Ovary (tissue), 9 donors: ENCODE results near the gene RBM33. TPM values are rescaled to one million over a fixed set of nuclear protein-coding genes. Genes with fewer than 3 reads are reported as not detected.

Source experiments
- DNase-seq, 5 donors: peaks; one replicate each; pipeline ENCODE4 v3.0.0-alpha.2; 2019 to 2020
- H3K27ac ChIP-seq, 2 donors: fragments of 200-600 bp; one replicate each; pipeline versions ENCODE4 v1.5.1 to v1.8.0; 2019 to 2022
- H3K27me3 ChIP-seq: fragments of 200-600 bp; one replicate; pipeline ENCODE4 v1.8.0; 2022
- H3K36me3 ChIP-seq: fragments of 200-600 bp; sonication (generic); one replicate; pipeline ENCODE4 v1.5.1; 2019
- H3K4me1 ChIP-seq: one replicate; pipeline ENCODE4 v1.8.1; 2013; ENCODE audit warnings: mild to moderate bottlenecking, moderate library complexity; ENCODE audit not compliant: insufficient read depth
- H3K4me3 ChIP-seq: fragments of 200-600 bp; sonication (generic); one replicate; pipeline ENCODE4 v1.5.1; 2017
- H3K9me3 ChIP-seq, 2 donors: fragments of 200-600 bp in 1 of 2; sonication (generic) in 1 of 2; one replicate each; pipeline versions ENCODE4 v1.5.1 to v1.8.1; 2013 to 2019; ENCODE audit warnings: mild to moderate bottlenecking in 1 of 2, moderate library complexity in 1 of 2
- EP300 ChIP-seq: sonication (generic); formaldehyde crosslinking; IDR thresholded peaks from one replicate; pipeline ENCODE4 v1.6.1; 2017; ENCODE audit warnings: antibody characterized with exemption
- POLR2A ChIP-seq: fragments of 450-650 bp; IDR thresholded peaks from one replicate; pipeline ENCODE4 v1.6.1; 2017; ENCODE audit warnings: antibody characterized with exemption, mild to moderate bottlenecking, moderate library complexity
- WGBS, 3 donors: extraction: QIAGEN DNeasy Blood & Tissue Kit in 1 of 3; methylation state at CpG; one replicate each; pipeline versions ENCODE4 v1.1.5 to v1.1.7; 2013 to 2017; 5-methylcytosine and 5-hydroxymethylcytosine counted together
- intact Hi-C, 4 donors: fragments of 100-400 bp; cut with DNase I; formaldehyde crosslinking; loops; one replicate each; pipeline versions ENCODE4 v1.11.0 to v1.15.1; 2022 to 2023
- polyA plus RNA-seq, 2 donors: library from polyadenylated mRNA; stranded (reverse); fragments of 200-250 nt in 1 of 2; fragments of 350-450 nt in 1 of 2; fragmentation: Illumina TruSeq in 1 of 2; extraction: RNeasy Lipid Tissue Mini Kit (QIAGEN cat#74804) in 1 of 2; gene quantifications; one replicate each; pipeline ENCODE4 v1.2.3, GENCODE V29; 2013 to 2014
- total RNA-seq, 7 donors: library from RNA; depleted of rRNA in 2 of 7; stranded (reverse); fragments of >200 nt in 2 of 7; fragmentation: NEBNext Ultra II Directional in 3 of 7; extraction: Animal tissue kit (Norgen Biotek cat#: 25700) in 3 of 7; gene quantifications; one replicate each; pipeline versions ENCODE4 v1.1.0 to v1.2.4, GENCODE V29; 2016 to 2023
- TF ChIP-seq, protein P1 (sequence below), 3 donors: fragments of 450-650 bp in 2 of 3; fragments of 200-600 bp in 1 of 3; IDR thresholded peaks; one replicate each; pipeline versions ENCODE4 v1.5.1 to v1.8.0; 2016 to 2022; ENCODE audit warnings: antibody characterized with exemption in 3 of 3, mild to moderate bottlenecking in 1 of 3
- donor health status: DM: no; HTN: no; CAD: no; lungs with moderate emphysema.
- donor health status: DM: no; HTN: no; CAD: no.
- donor health status: Bipolar disorder and iron deficiency.
- donor health status: DM: yes; HTN: yes; CAD: no.
- donor health status: DM: no; HTN: no; CAD: no.
- donor health status: DM: yes; HTN: yes; CAD: no.

Gene RBM33
- total and polyA plus RNA-seq, 9 donors: 19.8 to 62.0 (median 49.3) TPM

DNA sequence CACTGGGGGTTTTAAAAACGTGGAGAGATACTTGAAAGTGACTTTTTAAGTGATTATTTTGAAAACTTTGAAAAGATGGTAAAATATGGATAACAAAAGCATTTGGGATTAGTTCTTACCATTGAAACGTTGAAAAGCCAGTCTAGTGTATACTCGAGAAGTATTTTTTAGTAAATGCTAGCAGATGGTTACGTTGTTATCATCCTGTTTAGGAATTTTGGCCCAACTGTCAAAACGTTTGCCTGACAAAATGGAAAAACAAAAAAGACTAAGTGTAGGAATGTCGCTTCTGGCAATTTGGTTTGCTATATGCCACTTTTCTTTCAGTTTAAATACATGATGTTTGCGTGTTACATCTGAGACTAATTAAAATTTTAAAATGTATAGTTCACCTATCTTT lies 1.2 kb downstream of the RBM33 start:
- peaks cover 10% of the 10 kb centered on the region for H3K4me1 ChIP-seq
- 6 to 14% (median 7%) methylated on average over 7 of the region's 7 CpGs for WGBS, 3 donors
- TF ChIP-seq, protein P1, sequence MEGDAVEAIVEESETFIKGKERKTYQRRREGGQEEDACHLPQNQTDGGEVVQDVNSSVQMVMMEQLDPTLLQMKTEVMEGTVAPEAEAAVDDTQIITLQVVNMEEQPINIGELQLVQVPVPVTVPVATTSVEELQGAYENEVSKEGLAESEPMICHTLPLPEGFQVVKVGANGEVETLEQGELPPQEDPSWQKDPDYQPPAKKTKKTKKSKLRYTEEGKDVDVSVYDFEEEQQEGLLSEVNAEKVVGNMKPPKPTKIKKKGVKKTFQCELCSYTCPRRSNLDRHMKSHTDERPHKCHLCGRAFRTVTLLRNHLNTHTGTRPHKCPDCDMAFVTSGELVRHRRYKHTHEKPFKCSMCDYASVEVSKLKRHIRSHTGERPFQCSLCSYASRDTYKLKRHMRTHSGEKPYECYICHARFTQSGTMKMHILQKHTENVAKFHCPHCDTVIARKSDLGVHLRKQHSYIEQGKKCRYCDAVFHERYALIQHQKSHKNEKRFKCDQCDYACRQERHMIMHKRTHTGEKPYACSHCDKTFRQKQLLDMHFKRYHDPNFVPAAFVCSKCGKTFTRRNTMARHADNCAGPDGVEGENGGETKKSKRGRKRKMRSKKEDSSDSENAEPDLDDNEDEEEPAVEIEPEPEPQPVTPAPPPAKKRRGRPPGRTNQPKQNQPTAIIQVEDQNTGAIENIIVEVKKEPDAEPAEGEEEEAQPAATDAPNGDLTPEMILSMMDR (IDR thresholded peaks at IDR 0.05): no peak
- no peak for TF ChIP-seq POLR2A
- no peak for TF ChIP-seq EP300
- H3K27ac ChIP-seq: no peak overlapping the region
- no peak for DNase-seq
- H3K9me3 ChIP-seq: no peaks in the 10 kb centered on the region
- peak overlapping the region; percentile 85 for H3K4me3 ChIP-seq
- no peaks in the 10 kb centered on the region for H3K27me3 ChIP-seq
- H3K36me3 ChIP-seq: no peaks in the 10 kb centered on the region
- intact Hi-C loops: no loop called here

DNA sequence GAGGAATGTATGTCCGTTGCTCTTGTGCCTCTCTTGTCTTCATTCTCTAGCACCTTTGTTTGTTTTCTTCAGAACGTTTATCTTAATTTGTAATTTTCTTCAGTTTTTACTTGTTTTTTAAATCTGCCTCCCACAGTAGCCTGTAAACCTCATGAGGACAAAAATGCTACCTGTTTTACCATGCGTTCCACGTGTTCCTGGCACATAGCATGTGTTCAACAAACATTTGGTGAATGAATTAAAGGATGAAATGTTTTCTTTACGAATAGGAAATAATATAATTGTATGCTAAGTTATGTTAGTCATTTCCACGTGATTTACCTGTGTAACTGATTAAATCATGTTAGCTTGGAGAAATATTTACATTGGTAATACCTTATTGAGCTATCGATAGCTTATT lies 2.2 kb downstream of the RBM33 start:
- DNase-seq: no peak
- no peak for TF ChIP-seq EP300
- TF ChIP-seq, protein P1 (IDR thresholded peaks at IDR 0.05): no peak
- no peak for TF ChIP-seq POLR2A
- Histone ChIP-seq H3K9me3 (no peaks in the 10 kb centered on the region), H3K27ac (no peak overlapping the region), H3K27me3 (no peaks in the 10 kb centered on the region), H3K4me1 (peaks cover 12% of the 10 kb centered on the region), H3K4me3 (no peak overlapping the region), H3K36me3 (no peaks in the 10 kb centered on the region)
- intact Hi-C loops: no loop called here
- WGBS, 3 donors: 79 to 85% (median 83%) methylated on average over 7 of the region's 7 CpGs

DNA sequence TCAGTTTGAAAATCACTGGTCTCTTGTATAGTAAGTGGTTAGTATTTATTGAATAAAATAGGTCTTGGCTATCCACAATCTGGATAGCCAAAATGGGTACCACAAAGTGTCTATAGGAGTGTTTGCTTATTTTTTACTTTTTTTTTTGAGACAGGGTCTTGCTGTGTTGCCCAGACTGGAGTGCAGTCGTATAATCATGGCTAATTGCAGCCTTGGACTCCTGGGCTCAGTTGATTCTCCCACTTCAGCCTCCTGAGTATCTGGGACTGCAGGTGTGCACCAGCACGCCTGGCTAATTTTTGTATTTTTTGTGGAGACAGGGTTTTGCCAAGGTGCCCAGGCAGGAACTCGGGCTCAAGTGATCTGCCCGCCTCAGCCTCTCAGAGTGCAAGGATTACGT lies 2.8 kb downstream of the RBM33 start:
- intact Hi-C loops: no loop called here
- peaks cover 12% of the 10 kb centered on the region for H3K4me1 ChIP-seq
- no peak overlapping the region for H3K4me3 ChIP-seq
- WGBS, 3 donors: 74 to 90% (median 78%) methylated on average over 5 of the region's 5 CpGs
- no peak overlapping the region for H3K27ac ChIP-seq
- no peaks in the 10 kb centered on the region for H3K9me3 ChIP-seq
- no peak for DNase-seq
- TF ChIP-seq, protein P1 (IDR thresholded peaks at IDR 0.05): no peak
- TF ChIP-seq POLR2A: no peak
- TF ChIP-seq EP300: no peak
- no peaks in the 10 kb centered on the region for H3K36me3 ChIP-seq
- no peaks in the 10 kb centered on the region for H3K27me3 ChIP-seq

DNA sequence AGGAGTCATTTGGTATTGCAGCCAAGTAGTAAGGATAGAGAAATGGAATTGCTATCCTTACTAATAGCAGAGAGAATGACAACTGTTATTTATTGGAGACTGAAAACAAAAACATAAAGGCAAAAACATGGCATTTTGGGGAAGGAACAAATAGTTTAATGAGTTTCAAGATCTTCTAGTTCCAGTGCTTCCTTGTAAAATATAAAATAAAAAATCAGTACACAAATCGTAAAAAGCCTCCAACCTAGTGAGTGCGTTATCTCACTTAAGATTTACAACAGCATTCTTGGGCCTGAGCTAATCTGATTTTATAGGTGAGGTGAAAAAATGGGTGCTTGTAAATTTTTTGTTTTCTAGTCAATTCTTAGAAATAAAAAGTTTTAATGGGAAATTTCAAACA lies 3.3 kb downstream of the RBM33 start:
- H3K9me3 ChIP-seq: no peaks in the 10 kb centered on the region
- no peak overlapping the region for H3K27ac ChIP-seq
- DNase-seq: no peak
- 95 to 97% (median 97%) methylated on average over 2 of the region's 2 CpGs for WGBS, 3 donors
- H3K4me3 ChIP-seq: no peak overlapping the region
- H3K27me3 ChIP-seq: no peaks in the 10 kb centered on the region
- peaks cover 12% of the 10 kb centered on the region for H3K4me1 ChIP-seq
- TF ChIP-seq EP300 (no peak), POLR2A (no peak)
- TF ChIP-seq, protein P1 (IDR thresholded peaks at IDR 0.05): no peak
- intact Hi-C loops: no loop called here
- H3K36me3 ChIP-seq: no peaks in the 10 kb centered on the region
